Measurements from ENCODE around the gene ATF7.

ATF7 gene

GRCh38 chr12:53514628-53515290 lies 111.4 kb downstream of the ATF7 start:
- TF ChIP-seq GATA2 (IDR thresholded peaks at IDR 0.05; ENCODE audit: low read depth, low read length) (no peak), GATA3 (IDR thresholded peaks at IDR 0.05; ENCODE audit: low read depth, low read length) (no peak)

- TF ChIP-seq GATA2 (IDR thresholded peaks at IDR 0.05; ENCODE audit: low read depth, low read length) (no peak), GATA3 (IDR thresholded peaks at IDR 0.05; ENCODE audit: low read depth, low read length) (no peak)
These were observed 112.3 kb downstream of the ATF7 start for GRCh38 chr12:53513712-53514410.

GRCh38 chr12:53510181-53510812 lies 115.9 kb downstream of the ATF7 start:
- TF ChIP-seq GATA3 (IDR thresholded peaks at IDR 0.05; ENCODE audit: low read depth, low read length) (no peak), GATA2 (IDR thresholded peaks at IDR 0.05; ENCODE audit: low read depth, low read length) (no peak)

GRCh38 chr12:53508534-53509170 lies 117.5 kb downstream of the ATF7 start:
- TF ChIP-seq GATA2 (IDR thresholded peaks at IDR 0.05; ENCODE audit: low read depth, low read length) (no peak), GATA3 (IDR thresholded peaks at IDR 0.05; ENCODE audit: low read depth, low read length) (no peak)

- TF ChIP-seq GATA3 (IDR thresholded peaks at IDR 0.05; ENCODE audit: low read depth, low read length) (no peak), GATA2 (IDR thresholded peaks at IDR 0.05; ENCODE audit: low read depth, low read length) (no peak)
These were observed 118.6 kb downstream of the ATF7 start for GRCh38 chr12:53507603-53507885.

- TF ChIP-seq GATA3 (IDR thresholded peaks at IDR 0.05; ENCODE audit: low read depth, low read length) (no peak), GATA2 (IDR thresholded peaks at IDR 0.05; ENCODE audit: low read depth, low read length) (no peak)
These were observed 119.1 kb downstream of the ATF7 start, which contains the start of gene NPFF for GRCh38 chr12:53506881-53507602. Gene NPFF, minus strand, starts transcription at chr12:53507484. Its CDS starts 10 bp downstream, at chr12:53507474.

- no peak for TF ChIP-seq GATA2 (IDR thresholded peaks at IDR 0.05; ENCODE audit: low read depth, low read length)
- TF ChIP-seq GATA3 (IDR thresholded peaks at IDR 0.05; ENCODE audit: low read depth, low read length): no peak
These were observed 119.8 kb downstream of the ATF7 start for GRCh38 chr12:53506450-53506785.

GRCh38 chr12:53505555-53506449 lies 120.4 kb downstream of the ATF7 start:
- TF ChIP-seq GATA2 (IDR thresholded peaks at IDR 0.05; ENCODE audit: low read depth, low read length) (no peak), GATA3 (IDR thresholded peaks at IDR 0.05; ENCODE audit: low read depth, low read length) (no peak)

- no peak for TF ChIP-seq GATA2 (IDR thresholded peaks at IDR 0.05; ENCODE audit: low read depth, low read length)
- no peak for TF ChIP-seq GATA3 (IDR thresholded peaks at IDR 0.05; ENCODE audit: low read depth, low read length)
These were observed 121.1 kb downstream of the ATF7 start for GRCh38 chr12:53505086-53505485.

- TF ChIP-seq GATA3 (IDR thresholded peaks at IDR 0.05; ENCODE audit: low read depth, low read length) (no peak), GATA2 (IDR thresholded peaks at IDR 0.05; ENCODE audit: low read depth, low read length) (no peak)
These were observed 121.9 kb downstream of the ATF7 start for GRCh38 chr12:53504004-53504920.

GRCh38 chr12:53502983-53503728 lies 123.0 kb downstream of the ATF7 start:
- TF ChIP-seq GATA2 (IDR thresholded peaks at IDR 0.05; ENCODE audit: low read depth, low read length) (no peak), GATA3 (IDR thresholded peaks at IDR 0.05; ENCODE audit: low read depth, low read length) (no peak)

Measured in SH-SY5Y (cell line).